Endothelial cell of umbilical vein (primary cell): Measurements from ENCODE around the gene MLF2. TPM values are rescaled to one million over a fixed set of nuclear protein-coding genes. Genes with fewer than 3 reads are reported as not detected.

Experiments
- BruUV-seq: library from RNA; stranded (reverse); fragments of 400-500 nt; replicated peaks from 2 replicates; lab custom pipeline; 2021; lab: Mats Ljungman, UMichigan
- CTCF ChIA-PET: fragments of 300-600, 350-600 bp; sonication (Branson Sonifier 250); formaldehyde crosslinking; loops from one replicate; lab custom pipeline; 2021; ENCODE audit warnings: antibody characterized with exemption, inconsistent platforms; lab: Charles Lee
- POLR2A ChIA-PET: fragments of 300-600, 350-600 bp; sonication (Branson Sonifier 250); formaldehyde crosslinking; loops from one replicate; lab custom pipeline; 2021; ENCODE audit warnings: antibody characterized with exemption, inconsistent platforms; lab: Charles Lee
- DNase-seq: peaks from one replicate; pipeline ENCODE4 v3.0.0-alpha.2; 2011; ENCODE audit warnings: low read depth, low spot score
- FAIRE-seq: peaks from 2 replicates; lab custom pipeline; 2011; peaks lifted over from hg19 to GRCh38; lab: Jason Lieb, UNC
- H2AFZ ChIP-seq: 2 replicates; pipeline ENCODE4 v1.6.0; 2012; ENCODE audit warnings: low read depth, low read length, control low read depth, inconsistent platforms
- H3K27ac ChIP-seq: 2 replicates; pipeline ENCODE4 v1.5.1; 2011; ENCODE audit warnings: low read depth, mild to moderate bottlenecking, control low read depth, low read length, moderate library complexity; ENCODE audit not compliant: insufficient read depth
- H3K27me3 ChIP-seq, 2 experiments: 2 replicates each; pipeline versions ENCODE4 v1.6.0 to v1.6.1; 2011; ENCODE audit warnings: low read length in 2 of 2, mixed read lengths in 1 of 2; ENCODE audit not compliant: control insufficient read depth in 2 of 2, insufficient read depth in 2 of 2
- H3K36me3 ChIP-seq, 2 experiments: 2 replicates in 1 of 2; 3 replicates in 1 of 2; pipeline ENCODE4 v1.5.1; 2011; ENCODE audit warnings: low read length in 2 of 2, mild to moderate bottlenecking in 1 of 2, moderate library complexity in 1 of 2; ENCODE audit not compliant: control insufficient read depth in 2 of 2, insufficient read depth in 2 of 2; ENCODE audit errors: extremely low read depth in 1 of 2
- H3K4me1 ChIP-seq: 3 replicates; pipeline ENCODE4 v1.5.1; 2011; ENCODE audit warnings: mild to moderate bottlenecking, low read length; ENCODE audit not compliant: control insufficient read depth, insufficient read depth; ENCODE audit errors: extremely low read depth
- H3K4me2 ChIP-seq: 2 replicates; pipeline ENCODE4 v1.6.1; 2011; ENCODE audit warnings: low read length, control low read depth, mixed read lengths; ENCODE audit not compliant: insufficient read depth
- H3K4me3 ChIP-seq, 3 experiments: fragments of 200-600 bp in 1 of 3; sonication (generic), shearing (Covaris generic) in 1 of 3; replicated peaks in 1 of 3; 2 replicates each; pipeline ENCODE4 v1.5.1; 2011 to 2016; ENCODE audit warnings: control low read depth in 3 of 3, low read length in 3 of 3, mild to moderate bottlenecking in 2 of 3, inconsistent platforms in 1 of 3, low read depth in 1 of 3, moderate library complexity in 1 of 3; ENCODE audit not compliant: insufficient read depth in 1 of 3
- H3K79me2 ChIP-seq: 2 replicates; pipeline ENCODE4 v1.6.0; 2012; ENCODE audit warnings: low read length, inconsistent platforms; ENCODE audit not compliant: control insufficient read depth, insufficient read depth
- H3K9ac ChIP-seq: replicated peaks from 2 replicates; pipeline ENCODE3; 2011; ENCODE audit warnings: low read length, control low read depth; ENCODE audit not compliant: insufficient read depth; ENCODE audit errors: extremely low read depth
- H3K9me1 ChIP-seq: replicated peaks from 3 replicates; pipeline ENCODE4 v1.6.0; 2011; ENCODE audit warnings: mild to moderate bottlenecking, low read length; ENCODE audit not compliant: control insufficient read depth, insufficient read depth; ENCODE audit errors: extremely low read depth
- H3K9me3 ChIP-seq: replicated peaks from 2 replicates; pipeline ENCODE4 v1.5.1; 2012; ENCODE audit warnings: low read length, inconsistent platforms; ENCODE audit not compliant: control insufficient read depth, insufficient read depth
- H4K20me1 ChIP-seq: replicated peaks from 2 replicates; pipeline ENCODE3; 2011; ENCODE audit warnings: mild to moderate bottlenecking, low read length; ENCODE audit not compliant: control insufficient read depth, insufficient read depth; ENCODE audit errors: extremely low read depth
- CTCF ChIP-seq, 2 donors: IDR thresholded peaks; 1 replicate in 1 of 2; 2 replicates in 1 of 2; pipeline ENCODE4 v1.5.1; 2011; ENCODE audit warnings: low read length in 2 of 2, mild to moderate bottlenecking in 2 of 2, moderate library complexity in 2 of 2, control low read depth in 1 of 2, inconsistent platforms in 1 of 2, low read depth in 1 of 2; ENCODE audit not compliant: insufficient read depth in 1 of 2; ENCODE audit errors: extremely low read depth in 1 of 2
- EZH2 ChIP-seq: IDR thresholded peaks from 2 replicates; pipeline ENCODE4 v1.6.1; 2012; ENCODE audit warnings: borderline replicate concordance, low read depth, mild to moderate bottlenecking, moderate library complexity, low read length, inconsistent platforms; ENCODE audit not compliant: severe bottlenecking
- FOS ChIP-seq: IDR thresholded peaks from 2 replicates; pipeline ENCODE4 v1.6.1; 2011; ENCODE audit warnings: mild to moderate bottlenecking, low read length, moderate library complexity, borderline replicate concordance; ENCODE audit not compliant: insufficient read depth
- GATA2 ChIP-seq: IDR thresholded peaks from 2 replicates; pipeline ENCODE4 v1.7.0; 2011; ENCODE audit warnings: low read depth, mild to moderate bottlenecking, moderate library complexity, mixed read lengths, low read length; ENCODE audit not compliant: insufficient read length, insufficient read depth
- JUN ChIP-seq: IDR thresholded peaks from 2 replicates; pipeline ENCODE4 v1.6.1; 2011; ENCODE audit warnings: borderline replicate concordance, low read depth; ENCODE audit not compliant: insufficient read length, insufficient read depth
- MAX ChIP-seq: IDR thresholded peaks from 2 replicates; pipeline ENCODE4 v1.6.1; 2011; ENCODE audit not compliant: insufficient read depth, insufficient read length
- MYC ChIP-seq: IDR thresholded peaks from one replicate; pipeline ENCODE4 v1.6.1; 2011; ENCODE audit warnings: mild to moderate bottlenecking, low read depth, low read length
- POLR2A ChIP-seq: IDR thresholded peaks from 2 replicates; pipeline ENCODE4 v1.6.1; 2012; ENCODE audit warnings: low read depth, mild to moderate bottlenecking, control low read depth, low read length
- POLR2AphosphoS5 ChIP-seq: IDR thresholded peaks from 2 replicates; pipeline ENCODE4 v1.6.1; 2012; ENCODE audit warnings: low read depth, mild to moderate bottlenecking, control low read depth, low read length, moderate library complexity; ENCODE audit not compliant: insufficient read depth
- dilution Hi-C: fragments of 300-500 bp; cut with MboI; formaldehyde crosslinking; loops from one replicate; pipeline ENCODE4 v1.15.0; 2019; ENCODE audit warnings: low sequenced_read_pairs; ENCODE audit not compliant: extremely low pct_ligation_motif_present
- intact Hi-C: fragments of 100-400 bp; cut with micrococcal nuclease; formaldehyde crosslinking; loops from one replicate; pipeline ENCODE4 v1.10.0; 2022
- polyA plus RNA-seq, 4 experiments: library from polyadenylated mRNA; depleted of rRNA in 3 of 4; stranded (reverse) in 3 of 4; unstranded in 1 of 4; fragments of >200 nt; gene quantifications; 2 replicates each; pipeline versions ENCODE4 v1.2.1 to v1.2.3, GENCODE V29; 2011 to 2012; ENCODE audit warnings: missing spikeins in 1 of 4
- total RNA-seq: library from RNA; stranded (reverse); gene quantifications from 2 replicates; pipeline ENCODE4 v1.2.3, GENCODE V29; 2021

Gene MLF2
- total and polyA plus RNA-seq, 2 donors (not counting 3 experiments of a cell fraction or from before 2014, with no cell fraction given): 147 to 306 TPM

- ChIA-PET POLR2A (interaction anchor here (0.8 to 3.1 kb wide), 4 partner anchors 9 to 65 kb away, joined by 3 to 43 read pairs (median 8); partner anchors contain the start of genes PTMS and ZNF384), CTCF (interaction anchor here (0.7 to 6.1 kb wide), 13 partner anchors 9 to 118 kb away, joined by 4 to 234 read pairs (median 17); partner anchors contain the start of genes CD4, CDCA3, GPR162 and LAG3)
- peaks cover 16% of the 10 kb centered on the region for H3K79me2 ChIP-seq
- H3K36me3 ChIP-seq: peaks cover 9 to 15% of the 10 kb centered on the region in 2 experiments
- dilution Hi-C loops: no loop called here
- DNase-seq (no peak), FAIRE-seq (no peak)
- peaks cover 10% of the 10 kb centered on the region for H3K4me1 ChIP-seq
- intact Hi-C loops: no loop called here
- H2AFZ ChIP-seq: no peak overlapping the region
- no TSS peak for BruUV-seq
- H4K20me1 ChIP-seq: no peaks in the 10 kb centered on the region
- H3K27me3 ChIP-seq: no peaks in the 10 kb centered on the region
- no peak overlapping the region for H3K27ac ChIP-seq
- H3K9ac ChIP-seq: no peak overlapping the region
- H3K4me2 ChIP-seq: no peak overlapping the region
- no peaks in the 10 kb centered on the region for H3K9me3 ChIP-seq
- no peaks in the 10 kb centered on the region for H3K9me1 ChIP-seq
- TF ChIP-seq JUN: no peak
- no peak for TF ChIP-seq MYC
- TF ChIP-seq POLR2AphosphoS5: no peak
- no peak for TF ChIP-seq GATA2
- no peak for TF ChIP-seq POLR2A
- TF ChIP-seq EZH2: no peak
- no peak for TF ChIP-seq MAX
- no peak for TF ChIP-seq CTCF (IDR thresholded peaks at IDR 0.05; ENCODE audit: extremely low read depth in 1 of 2, insufficient read depth in 1 of 2, low read depth in 1 of 2, low read length in 2 of 2)
- TF ChIP-seq FOS: no peak
- no peak overlapping the region for H3K4me3 ChIP-seq
Measured at GRCh38 chr12:6754411-6754810, 1.5 kb upstream of the MLF2 start.
